Naive thymus-derived CD4-positive, alpha-beta T cell (primary cell): ENCODE data around the gene CLASP1. TPM values are rescaled to one million over a fixed set of nuclear protein-coding genes. Genes with fewer than 3 reads are reported as not detected.
"Not testable (repeated sequence)": the region's sequence is repeated elsewhere in the genome, so short reads cannot be mapped to it uniquely, and the experiment has no call there.

Experiments used
- ATAC-seq: fragments of 150-1000 bp; cut with Tn5 transposase; 2 replicates; pipeline ENCODE4 v1.10.0; 2021; ENCODE audit warnings: mild to moderate bottlenecking, moderate library complexity
- CTCF ChIA-PET: fragments of 350-600 bp; sonication (Branson Sonifier 250); formaldehyde crosslinking; loops from one replicate; lab custom pipeline; 2021; ENCODE audit warnings: antibody characterized with exemption; lab: Charles Lee
- POLR2A ChIA-PET: fragments of 350-600 bp; sonication (Branson Sonifier 250); formaldehyde crosslinking; loops from one replicate; lab custom pipeline; 2021; ENCODE audit warnings: antibody characterized with exemption, inconsistent platforms; lab: Charles Lee
- DNase-seq, 9 donors: peaks; one replicate each; pipeline versions ENCODE4 v3.0.0 to v3.0.0-alpha.2; 2020 to 2022; ENCODE audit warnings: mixed read lengths in 1 of 9
- H3K27ac ChIP-seq: one replicate; pipeline ENCODE4 v1.7.0; 2013; ENCODE audit warnings: mild to moderate bottlenecking, low read depth, low read length, moderate library complexity
- H3K27me3 ChIP-seq, 2 donors: one replicate each; pipeline ENCODE4 v1.7.0; 2013; ENCODE audit warnings: low read length in 2 of 2, mild to moderate bottlenecking in 2 of 2, moderate library complexity in 2 of 2; ENCODE audit not compliant: control insufficient read depth in 2 of 2, insufficient read depth in 2 of 2
- H3K36me3 ChIP-seq, 3 experiments: 1 replicate in 2 of 3; 2 replicates in 1 of 3; pipeline ENCODE4 v1.7.0; 2013; ENCODE audit warnings: low read length in 3 of 3, mild to moderate bottlenecking in 3 of 3, moderate library complexity in 1 of 3; ENCODE audit not compliant: insufficient read depth in 3 of 3, control insufficient read depth in 2 of 3
- H3K4me1 ChIP-seq, 2 donors: one replicate each; pipeline ENCODE4 v1.7.0; 2013; ENCODE audit warnings: low read length in 2 of 2, mild to moderate bottlenecking in 2 of 2, moderate library complexity in 1 of 2; ENCODE audit not compliant: control insufficient read depth in 2 of 2, insufficient read depth in 2 of 2
- H3K4me3 ChIP-seq: 2 replicates; pipeline ENCODE4 v1.7.0; 2013; ENCODE audit warnings: mild to moderate bottlenecking, low read length
- H3K9me3 ChIP-seq, 3 experiments: 1 replicate in 2 of 3; 2 replicates in 1 of 3; pipeline ENCODE4 v1.7.0; 2013; ENCODE audit warnings: low read length in 3 of 3; ENCODE audit not compliant: control insufficient read depth in 2 of 3
- H3K27ac Mint-ChIP-seq, 9 donors: one replicate each; pipeline ENCODE4 v1.8.0; 2020 to 2022; ENCODE audit warnings: mixed read lengths in 9 of 9, mild to moderate bottlenecking in 8 of 9, moderate library complexity in 5 of 9, inconsistent platforms in 2 of 9
- H3K27me3 Mint-ChIP-seq, 5 donors: one replicate each; pipeline ENCODE4 v1.8.0; 2021 to 2022; ENCODE audit warnings: mixed read lengths in 5 of 5, mild to moderate bottlenecking in 1 of 5
- H3K36me3 Mint-ChIP-seq, 5 donors: one replicate each; pipeline ENCODE4 v1.8.0; 2020 to 2022; ENCODE audit warnings: mixed read lengths in 5 of 5, mild to moderate bottlenecking in 3 of 5, inconsistent platforms in 1 of 5
- H3K4me1 Mint-ChIP-seq, 7 donors: one replicate each; pipeline ENCODE4 v1.8.0; 2020 to 2022; ENCODE audit warnings: mixed read lengths in 7 of 7, mild to moderate bottlenecking in 3 of 7, inconsistent platforms in 1 of 7
- H3K4me3 Mint-ChIP-seq, 10 donors: one replicate each; pipeline ENCODE4 v1.8.0; 2020 to 2022; ENCODE audit warnings: mild to moderate bottlenecking in 10 of 10, mixed read lengths in 10 of 10, moderate library complexity in 6 of 10, inconsistent platforms in 2 of 10
- H3K9me3 Mint-ChIP-seq, 11 donors: one replicate each; pipeline ENCODE4 v1.8.0; 2020 to 2022; ENCODE audit warnings: mixed read lengths in 11 of 11, mild to moderate bottlenecking in 4 of 11, inconsistent platforms in 1 of 11, moderate library complexity in 1 of 11
- intact Hi-C, 2 donors: fragments of 100-400 bp; cut with micrococcal nuclease; formaldehyde crosslinking; loops; one replicate each; pipeline ENCODE4 v1.15.1; 2023
- polyA plus RNA-seq, 2 donors: library from polyadenylated mRNA; unstranded; fragments of 300-500 nt; fragmentation: Illumina TruSeq; gene quantifications; one replicate each; pipeline ENCODE4 v1.2.3, GENCODE V29; 2021
- total RNA-seq, 6 experiments: library from RNA in 5 of 6; stranded (reverse) in 5 of 6; gene quantifications; 1 replicate in 5 of 6; 2 replicates in 1 of 6; pipeline ENCODE4 v1.2.3 and lab custom pipeline; 2021 to 2026

CLASP1 gene
- total and polyA plus RNA-seq, 7 experiments from 2014 or later: 13.8 to 76.3 (median 61.6) TPM

DNA sequence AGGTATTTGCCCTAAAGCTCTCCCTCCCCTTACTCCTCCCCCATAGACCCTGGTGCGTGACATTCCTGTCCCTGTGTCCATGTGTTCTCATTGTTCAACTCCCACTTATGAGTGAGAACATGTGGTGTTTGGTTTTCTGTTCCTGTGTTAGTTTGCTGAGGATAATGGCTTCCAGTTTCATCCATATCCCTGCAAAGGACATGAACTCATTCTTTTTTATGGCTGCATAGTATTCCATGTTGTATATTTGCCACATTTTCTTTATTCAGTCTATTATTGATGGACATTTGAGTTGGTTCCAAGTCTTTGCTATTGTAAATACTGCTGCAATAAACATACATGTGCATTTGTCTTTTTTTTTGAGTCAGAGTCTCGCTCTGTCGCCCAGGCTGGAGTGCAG lies 41.3 kb upstream of the CLASP1 start:
- H3K27ac Mint-ChIP-seq, intact Hi-C loops, H3K4me3 Mint-ChIP-seq, H3K27me3 ChIP-seq, H3K4me1 ChIP-seq, H3K36me3 Mint-ChIP-seq, H3K9me3 ChIP-seq, H3K9me3 Mint-ChIP-seq, DNase-seq, CTCF ChIA-PET, H3K36me3 ChIP-seq, POLR2A ChIA-PET, H3K27ac ChIP-seq, ATAC-seq, H3K27me3 Mint-ChIP-seq, H3K4me1 Mint-ChIP-seq, H3K4me3 ChIP-seq: not testable (repeated sequence)

DNA sequence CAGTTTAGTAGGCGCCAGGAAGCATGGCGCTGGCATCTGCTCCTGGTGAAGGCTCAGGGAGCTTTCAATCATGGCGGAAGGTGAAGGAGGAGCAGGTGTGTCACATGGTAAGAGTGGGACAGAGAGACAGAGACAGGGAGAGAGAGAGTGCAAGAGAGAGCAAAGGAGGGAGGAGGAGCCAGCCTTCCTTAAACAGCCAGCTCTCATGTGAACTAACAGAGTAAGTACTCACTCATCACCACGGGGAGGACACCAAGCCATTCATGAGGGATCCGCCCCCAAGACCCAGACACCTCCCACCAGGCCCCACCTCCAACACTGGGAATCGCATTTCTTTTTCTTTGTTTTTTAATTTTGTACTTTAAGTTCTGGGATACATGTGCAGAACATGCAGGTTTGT lies 40.8 kb upstream of the CLASP1 start:
- ATAC-seq (no peak), DNase-seq (no peak)
- Mint-ChIP-seq H3K9me3 (peaks cover 0 to 9% (median 0%) of the 10 kb centered on the region in 11 donors), H3K36me3 (no peaks in the 10 kb centered on the region), H3K4me3 (no peak overlapping the region), H3K27ac (no peak overlapping the region), H3K27me3 (no peaks in the 10 kb centered on the region), H3K4me1 (peaks cover 0 to 5% (median 0%) of the 10 kb centered on the region in 7 donors)
- POLR2A ChIA-PET: no interaction called here
- CTCF ChIA-PET: no interaction called here
- Histone ChIP-seq H3K27ac (no peak overlapping the region), H3K4me3 (no peak overlapping the region), H3K9me3 (no peaks in the 10 kb centered on the region), H3K4me1 (no peaks in the 10 kb centered on the region), H3K27me3 (no peaks in the 10 kb centered on the region), H3K36me3 (no peaks in the 10 kb centered on the region)
- intact Hi-C loops: no loop called here

DNA sequence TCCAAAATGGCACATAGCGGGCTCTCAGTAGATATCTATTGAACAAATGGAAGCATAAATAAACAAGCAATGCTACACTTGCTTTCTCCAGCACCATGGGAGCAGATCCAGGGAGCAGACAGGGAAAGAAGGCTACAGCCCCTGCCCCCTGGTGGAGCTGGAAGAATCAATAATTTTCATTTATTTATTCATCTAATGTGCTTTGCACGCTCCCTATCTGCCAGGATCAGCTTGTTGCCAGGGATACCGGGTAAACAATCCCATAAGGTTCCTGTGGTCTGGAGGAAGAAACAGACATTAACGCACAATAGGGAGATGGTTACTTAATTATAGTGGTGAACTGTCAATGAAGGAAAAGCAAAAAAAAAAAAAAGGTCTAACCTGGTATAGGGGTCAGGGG lies 40.1 kb upstream of the CLASP1 start:
- no peak overlapping the region for H3K27ac ChIP-seq
- H3K4me3 Mint-ChIP-seq: no peak overlapping the region
- H3K4me3 ChIP-seq: no peak overlapping the region
- no peaks in the 10 kb centered on the region for H3K36me3 ChIP-seq
- H3K9me3 ChIP-seq: no peaks in the 10 kb centered on the region
- H3K27me3 Mint-ChIP-seq: no peaks in the 10 kb centered on the region
- POLR2A ChIA-PET: no interaction called here
- peak overlapping the region in 1 of 9 donors; percentile 12 for H3K27ac Mint-ChIP-seq
- H3K4me1 Mint-ChIP-seq: peaks cover 0 to 5% (median 0%) of the 10 kb centered on the region in 7 donors
- no peaks in the 10 kb centered on the region for H3K27me3 ChIP-seq
- intact Hi-C loops: no loop called here
- peaks cover 0 to 1% (median under 1%) of the 10 kb centered on the region in 5 donors for H3K36me3 Mint-ChIP-seq
- H3K4me1 ChIP-seq: no peaks in the 10 kb centered on the region
- ATAC-seq: no peak
- peaks cover 0 to 15% (median 2%) of the 10 kb centered on the region in 11 donors for H3K9me3 Mint-ChIP-seq
- CTCF ChIA-PET: no interaction called here
- DNase-seq: no peak

DNA sequence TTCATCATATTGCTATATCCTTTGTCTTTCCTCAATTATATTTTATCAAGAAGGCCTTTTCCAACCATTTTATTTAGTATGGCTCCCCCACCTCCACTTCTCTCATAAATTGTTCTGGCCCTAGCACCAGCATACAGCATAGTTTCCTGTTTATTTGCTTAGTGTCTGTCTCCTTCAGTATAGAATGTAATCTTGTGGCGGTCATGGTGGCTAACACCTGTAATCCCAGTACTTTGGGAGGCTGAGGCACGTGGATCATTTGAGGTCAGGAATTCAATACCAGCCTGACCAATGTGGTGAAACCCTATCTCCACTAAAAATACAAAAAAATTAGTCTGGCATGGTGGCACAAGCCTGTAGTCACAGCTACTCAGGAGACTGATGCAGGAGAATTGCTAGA lies 39.6 kb upstream of the CLASP1 start:
- intact Hi-C loops: no loop called here
- ATAC-seq (no peak), DNase-seq (no peak)
- Mint-ChIP-seq H3K9me3 (peaks cover 4 to 20% (median 7%) of the 10 kb centered on the region in 11 donors), H3K27me3 (no peaks in the 10 kb centered on the region), H3K36me3 (peaks cover 0 to 6% (median 5%) of the 10 kb centered on the region in 5 donors), H3K27ac (peak overlapping the region in 1 of 9 donors; percentile 62), H3K4me3 (no peak overlapping the region), H3K4me1 (peaks cover 0 to 5% (median 0%) of the 10 kb centered on the region in 7 donors)
- ChIA-PET CTCF (no interaction called here), POLR2A (no interaction called here)
- no peaks in the 10 kb centered on the region for H3K36me3 ChIP-seq
- no peaks in the 10 kb centered on the region for H3K9me3 ChIP-seq
- no peaks in the 10 kb centered on the region for H3K27me3 ChIP-seq
- no peaks in the 10 kb centered on the region for H3K4me1 ChIP-seq
- H3K4me3 ChIP-seq: no peak overlapping the region
- H3K27ac ChIP-seq: no peak overlapping the region

DNA sequence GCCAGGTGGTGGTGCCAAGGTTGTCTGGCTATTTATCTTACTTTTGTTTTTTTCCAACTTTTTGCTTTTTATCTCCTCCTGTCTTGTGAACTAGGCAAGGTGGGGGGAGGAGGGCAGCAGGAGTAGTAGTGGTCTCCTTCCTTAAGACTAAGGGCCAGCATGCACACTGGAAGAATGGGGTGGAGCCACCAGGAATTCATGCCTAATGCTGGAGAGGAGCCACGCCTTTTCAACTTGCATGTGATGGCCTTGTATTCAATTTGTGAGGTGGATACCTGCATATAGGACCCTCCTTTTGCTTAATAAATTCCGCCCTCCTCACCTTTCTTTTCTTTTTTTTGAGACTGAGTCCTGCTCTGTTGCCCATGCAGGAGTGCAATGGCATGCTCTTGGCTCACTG lies 37.6 kb upstream of the CLASP1 start:
- Histone ChIP-seq H3K36me3 (no peaks in the 10 kb centered on the region), H3K4me3 (no peak overlapping the region), H3K9me3 (peaks cover 0 to 14% (median 12%) of the 10 kb centered on the region in 3 experiments), H3K27ac (no peak overlapping the region), H3K27me3 (no peaks in the 10 kb centered on the region), H3K4me1 (no peaks in the 10 kb centered on the region)
- Mint-ChIP-seq H3K27me3 (no peaks in the 10 kb centered on the region), H3K4me1 (peaks cover 0 to 5% (median 0%) of the 10 kb centered on the region in 7 donors), H3K9me3 (peaks cover 10 to 39% (median 16%) of the 10 kb centered on the region in 11 donors), H3K27ac (no peak overlapping the region), H3K36me3 (peaks cover 0 to 13% (median 11%) of the 10 kb centered on the region in 5 donors), H3K4me3 (no peak overlapping the region)
- intact Hi-C loops: no loop called here
- ATAC-seq: no peak
- DNase-seq: no peak
- CTCF ChIA-PET: interaction anchor here (0.7 kb wide), 1 partner anchor 137 kb away, joined by 3 read pairs; no protein-coding TSS in a partner anchor
- POLR2A ChIA-PET: no interaction called here

DNA sequence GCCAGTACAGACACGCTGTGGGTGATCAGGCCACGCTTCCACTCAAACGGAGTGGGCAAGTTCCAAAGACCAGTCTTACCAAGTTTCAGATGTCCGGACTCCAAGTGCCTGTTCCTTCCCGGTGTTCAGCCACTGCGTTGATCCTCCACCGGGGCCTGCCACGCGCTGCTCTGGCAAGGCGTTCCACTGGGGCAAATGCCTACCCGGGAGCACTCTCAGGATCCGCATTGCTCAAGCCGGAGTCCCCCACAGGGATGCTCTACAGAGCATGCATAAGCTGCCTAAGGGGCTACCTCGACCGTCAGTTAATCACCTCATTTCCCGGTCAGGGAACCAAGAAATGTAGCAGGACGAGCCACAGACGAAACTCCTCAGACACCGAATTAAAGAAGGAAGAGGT lies 37.0 kb upstream of the CLASP1 start:
- POLR2A ChIA-PET: no interaction called here

More for the DNA sequence above, 37.0 kb upstream of the CLASP1 start:
- Histone ChIP-seq H3K9me3 (peaks cover 0 to 21% (median 12%) of the 10 kb centered on the region in 3 experiments), H3K4me3 (no peak overlapping the region), H3K4me1 (no peaks in the 10 kb centered on the region), H3K27ac (no peak overlapping the region), H3K27me3 (no peaks in the 10 kb centered on the region), H3K36me3 (no peaks in the 10 kb centered on the region)
- ATAC-seq (no peak), DNase-seq (no peak)
- CTCF ChIA-PET: no interaction called here
- Mint-ChIP-seq H3K9me3 (peaks cover 10 to 46% (median 23%) of the 10 kb centered on the region in 11 donors), H3K4me1 (peaks cover 0 to 5% (median 0%) of the 10 kb centered on the region in 7 donors), H3K27me3 (no peaks in the 10 kb centered on the region), H3K36me3 (peaks cover 0 to 13% (median 11%) of the 10 kb centered on the region in 5 donors), H3K27ac (no peak overlapping the region), H3K4me3 (no peak overlapping the region)
- intact Hi-C loops: no loop called here
